NOMO-1 (cell line): ENCODE results near the gene IGFBP1.

Experiments
- DNase-seq, 2 experiments: peaks; one replicate each; lab custom pipeline; 2025; ENCODE audit not compliant: unreplicated experiment in 2 of 2; lab: John Stamatoyannopoulos, UW

Gene IGFBP1

DNA sequence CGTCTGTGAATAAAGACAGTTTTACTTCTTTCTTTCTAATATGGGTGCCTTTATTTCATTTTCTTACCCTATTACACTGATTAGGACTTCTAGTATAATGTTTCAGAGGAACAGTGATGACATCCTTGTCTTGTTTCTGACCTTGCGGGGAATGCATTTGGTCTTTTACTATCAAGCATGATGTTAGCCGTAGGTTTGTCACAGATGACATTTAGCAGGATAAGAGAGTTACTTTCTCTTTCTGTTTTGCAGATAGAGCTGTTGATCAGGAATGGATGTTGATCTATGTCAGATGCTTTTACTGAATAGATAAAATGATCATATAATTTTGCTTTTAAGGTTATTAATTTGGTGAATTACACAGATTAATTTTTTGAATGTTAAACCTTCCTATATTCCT, 39.4 kb downstream of the IGFBP1 start:
- no peak for DNase-seq

DNA sequence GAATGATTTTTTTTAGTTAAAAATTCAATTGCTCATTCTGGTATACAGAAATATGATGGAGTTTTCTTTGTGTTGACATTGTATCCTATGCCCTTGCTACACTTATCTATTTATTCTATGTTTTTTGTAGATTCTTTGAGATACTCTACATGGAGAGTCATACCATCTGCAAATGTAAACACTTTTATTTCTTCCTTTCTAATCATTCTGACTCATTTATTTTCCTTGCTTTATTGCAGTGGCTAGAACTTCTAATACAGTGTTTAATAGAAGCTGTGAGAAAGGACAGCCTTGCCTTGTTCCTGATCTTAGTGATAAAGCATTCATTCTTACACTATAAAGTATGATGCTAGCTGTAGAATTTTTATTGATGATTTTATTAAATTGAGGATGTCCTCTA, 42.7 kb downstream of the IGFBP1 start:
- DNase-seq: no peak

DNA sequence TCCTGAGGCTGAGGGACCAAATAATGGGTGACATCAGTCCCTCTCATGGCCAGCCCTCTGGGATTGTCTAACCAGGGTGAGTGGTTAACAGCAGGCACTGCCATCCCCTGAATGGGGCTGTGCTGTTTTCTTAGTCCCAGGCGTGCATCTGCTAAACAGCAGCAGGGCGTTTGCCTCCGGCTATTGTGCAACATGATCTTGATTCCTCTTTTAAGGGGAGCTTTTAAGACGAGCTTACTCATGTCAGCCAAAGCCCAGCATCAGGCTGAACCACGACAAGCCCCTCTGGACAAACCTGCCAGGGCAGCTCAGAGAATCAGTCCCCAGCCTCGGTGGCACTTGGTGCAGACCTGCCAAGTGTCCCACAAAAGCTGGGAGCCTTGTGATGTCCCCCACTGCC, 49.0 kb downstream of the IGFBP1 start:
- DNase-seq: peak; percentile 59 to 84

DNA sequence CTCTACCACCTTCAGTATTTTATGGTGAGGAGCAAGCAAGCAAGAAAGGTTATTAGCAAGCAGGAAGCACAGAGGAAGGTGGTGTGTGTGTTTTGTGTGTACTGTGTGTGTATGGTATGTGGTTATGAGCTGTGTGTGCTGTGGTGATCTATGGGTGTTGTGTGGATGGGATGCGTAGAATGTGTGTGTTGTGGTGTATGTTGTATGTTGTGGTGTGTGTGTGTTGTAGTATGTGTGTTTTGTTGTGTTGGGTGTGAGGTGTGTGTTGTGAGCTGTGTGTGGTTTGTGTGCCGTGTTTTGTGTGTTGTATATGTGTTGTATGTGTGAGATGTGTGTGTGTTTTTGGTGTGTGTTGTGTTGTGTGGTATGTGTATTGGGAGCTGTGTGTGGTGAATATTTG, 49.6 kb downstream of the IGFBP1 start:
- no peak for DNase-seq

DNA sequence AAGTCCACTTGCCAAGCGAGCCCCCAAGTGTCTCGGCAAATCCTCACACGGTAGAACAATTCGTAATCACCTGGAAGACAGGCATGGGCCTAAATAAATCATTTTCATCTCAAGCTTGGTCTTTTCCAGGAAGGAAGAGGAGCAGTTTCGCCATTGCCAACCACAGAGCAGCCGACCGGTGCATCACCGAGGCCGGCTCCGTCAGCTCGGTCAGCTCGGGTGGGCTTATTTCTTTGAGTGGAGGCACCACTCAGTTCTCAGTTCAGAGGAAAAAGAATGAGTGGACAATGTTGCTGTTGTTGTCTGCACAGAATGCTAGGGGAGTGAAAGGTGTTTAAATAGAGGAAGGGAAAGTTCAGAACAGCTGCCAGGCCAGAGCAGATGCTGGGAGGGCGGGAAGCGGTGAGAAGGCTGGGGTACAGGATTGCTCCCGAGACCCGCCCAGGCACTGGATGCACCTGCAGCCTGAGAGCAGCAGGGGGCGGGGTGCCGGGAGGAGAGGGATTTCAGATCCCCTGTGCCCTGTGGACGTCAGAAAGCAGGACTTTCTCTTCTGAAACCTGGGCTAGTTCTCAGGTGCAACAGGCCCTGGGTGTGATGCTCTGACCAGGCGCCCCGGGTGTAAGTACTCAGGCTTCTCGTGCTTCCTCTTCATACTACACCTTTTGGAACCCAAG, 50.5 kb downstream of the IGFBP1 start:
- no peak for DNase-seq

DNA sequence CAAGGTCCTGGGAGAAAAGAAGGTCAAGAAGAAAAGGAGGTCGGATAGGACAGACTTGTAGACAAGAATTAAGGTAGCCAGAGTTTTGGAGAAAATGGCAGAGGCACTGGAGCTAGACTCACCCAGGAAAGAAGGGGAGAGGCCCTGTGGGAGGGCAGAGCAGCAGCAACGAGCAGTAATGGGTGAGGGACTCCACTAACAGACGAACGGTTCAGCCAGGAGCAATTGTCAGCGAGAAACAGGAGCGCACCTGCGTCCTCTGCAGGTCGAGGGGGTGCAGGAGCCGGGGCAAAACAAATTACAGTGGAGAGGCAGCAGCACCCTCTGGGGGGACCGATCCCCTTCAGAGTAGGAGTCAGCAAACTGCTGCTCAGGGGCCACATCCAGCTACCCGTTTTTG, 51.3 kb downstream of the IGFBP1 start:
- DNase-seq: no peak

DNA sequence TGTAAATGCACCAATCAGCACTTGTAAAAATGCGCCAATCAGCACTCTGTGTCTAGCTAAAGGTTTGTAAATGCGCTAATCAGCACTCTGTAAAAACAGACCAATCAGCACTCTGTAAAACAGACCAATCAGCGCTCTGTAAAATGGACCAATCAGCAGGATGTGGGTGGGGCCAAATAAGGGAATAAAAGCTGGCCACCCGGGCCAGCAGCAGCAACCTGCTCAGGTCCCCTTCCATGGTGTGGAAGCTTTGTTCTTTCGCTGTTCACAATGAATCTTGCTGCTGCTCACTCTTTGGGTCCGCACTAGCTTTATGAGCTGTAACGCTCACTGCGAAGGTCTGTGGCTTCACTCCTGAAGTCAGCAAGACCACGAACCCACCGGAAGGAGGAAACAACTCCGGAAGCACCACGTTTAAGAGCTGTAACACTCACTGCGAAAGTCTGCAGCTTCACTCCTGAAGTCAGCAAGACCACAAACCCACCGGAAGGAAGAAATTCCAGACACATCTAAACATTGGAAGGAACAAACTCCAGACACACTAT, 52.0 kb downstream of the IGFBP1 start:
- DNase-seq: peak in 1 of 2 experiments; percentile 17

DNA sequence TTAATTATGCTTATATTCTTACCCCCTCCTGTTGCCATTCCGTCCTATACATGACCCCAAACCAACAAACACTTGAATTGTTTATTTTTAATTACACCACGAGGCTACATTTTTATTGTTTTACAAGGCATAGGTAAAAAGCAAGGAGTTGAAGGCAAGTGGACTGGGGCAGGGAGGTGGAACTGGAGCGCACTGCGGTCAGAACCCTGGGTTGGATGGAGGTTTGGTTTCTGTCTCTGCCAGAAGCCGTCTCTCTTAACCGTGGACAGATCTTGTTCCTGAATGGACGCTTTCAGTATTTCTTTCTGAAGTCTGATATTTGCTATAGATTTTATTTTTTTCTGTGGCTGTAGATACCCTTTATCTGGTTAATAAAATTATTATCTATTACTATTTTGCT, 52.7 kb downstream of the IGFBP1 start:
- DNase-seq: no peak
